Testis (tissue), 2 donors: ENCODE data around the gene TRIM3.

Experiments
- POLR2A ChIP-seq: fragments of 450-650 bp; IDR thresholded peaks from one replicate; pipeline ENCODE4 v1.6.1; 2017; ENCODE audit warnings: antibody characterized with exemption, mild to moderate bottlenecking, moderate library complexity
- TF ChIP-seq, protein P1 (sequence below), 3 experiments: fragments of 450-650 bp in 2 of 3; fragments of 200-600 bp in 1 of 3; sonication (generic) in 1 of 3; IDR thresholded peaks; one replicate each; pipeline ENCODE4 v1.5.1; 2016 to 2019; ENCODE audit warnings: antibody characterized with exemption in 3 of 3, mild to moderate bottlenecking in 2 of 3, moderate library complexity in 1 of 3

- TF ChIP-seq, protein P1, sequence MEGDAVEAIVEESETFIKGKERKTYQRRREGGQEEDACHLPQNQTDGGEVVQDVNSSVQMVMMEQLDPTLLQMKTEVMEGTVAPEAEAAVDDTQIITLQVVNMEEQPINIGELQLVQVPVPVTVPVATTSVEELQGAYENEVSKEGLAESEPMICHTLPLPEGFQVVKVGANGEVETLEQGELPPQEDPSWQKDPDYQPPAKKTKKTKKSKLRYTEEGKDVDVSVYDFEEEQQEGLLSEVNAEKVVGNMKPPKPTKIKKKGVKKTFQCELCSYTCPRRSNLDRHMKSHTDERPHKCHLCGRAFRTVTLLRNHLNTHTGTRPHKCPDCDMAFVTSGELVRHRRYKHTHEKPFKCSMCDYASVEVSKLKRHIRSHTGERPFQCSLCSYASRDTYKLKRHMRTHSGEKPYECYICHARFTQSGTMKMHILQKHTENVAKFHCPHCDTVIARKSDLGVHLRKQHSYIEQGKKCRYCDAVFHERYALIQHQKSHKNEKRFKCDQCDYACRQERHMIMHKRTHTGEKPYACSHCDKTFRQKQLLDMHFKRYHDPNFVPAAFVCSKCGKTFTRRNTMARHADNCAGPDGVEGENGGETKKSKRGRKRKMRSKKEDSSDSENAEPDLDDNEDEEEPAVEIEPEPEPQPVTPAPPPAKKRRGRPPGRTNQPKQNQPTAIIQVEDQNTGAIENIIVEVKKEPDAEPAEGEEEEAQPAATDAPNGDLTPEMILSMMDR (IDR thresholded peaks at IDR 0.05) = no peak
- TF ChIP-seq POLR2A = no peak
Measured at GRCh38 chr11:6520265-6520664, 46.5 kb upstream of the TRIM3 start.
